ENCODE data around the gene ALG9. TPM values are rescaled to one million over a fixed set of nuclear protein-coding genes. Genes with fewer than 3 reads are reported as not detected.

The ALG9 gene
- total RNA-seq, 2 donors from 2014 or later = 22.2 to 32.4 TPM

GRCh38 chr11:111833524-111833923 lies 37.9 kb downstream of the ALG9 start:
- TF ChIP-seq CTCF (IDR thresholded peaks at IDR 0.05) = peak in 1 of 2 donors; percentile 52
- Histone ChIP-seq H3K36me3 (peaks cover 15% of the 10 kb centered on the region), H3K27ac (no peak overlapping the region), H3K27me3 (no peaks in the 10 kb centered on the region), H3K9me3 (no peaks in the 10 kb centered on the region), H3K4me1 (no peaks in the 10 kb centered on the region), H3K4me3 (no peak overlapping the region)
- DNase-seq (ENCODE audit: low spot score) = no peak

GRCh38 chr11:111829185-111829968 lies 42.0 kb downstream of the ALG9 start:
- Histone ChIP-seq H3K36me3 (peaks cover 6% of the 10 kb centered on the region), H3K27me3 (no peaks in the 10 kb centered on the region), H3K27ac (no peak overlapping the region), H3K9me3 (no peaks in the 10 kb centered on the region), H3K4me1 (no peaks in the 10 kb centered on the region), H3K4me3 (no peak overlapping the region)
- no peak for DNase-seq (ENCODE audit: low spot score)
- no peak for TF ChIP-seq CTCF (IDR thresholded peaks at IDR 0.05)

GRCh38 chr11:111826322-111826950 lies 44.9 kb downstream of the ALG9 start:
- Histone ChIP-seq H3K4me3 (no peak overlapping the region), H3K9me3 (no peaks in the 10 kb centered on the region), H3K4me1 (peaks cover 0 to 2% of the 10 kb centered on the region in 2 donors), H3K27me3 (no peaks in the 10 kb centered on the region), H3K27ac (no peak overlapping the region), H3K36me3 (peaks cover 6% of the 10 kb centered on the region)
- DNase-seq (ENCODE audit: low spot score) = no peak
- TF ChIP-seq CTCF (IDR thresholded peaks at IDR 0.05) = no peak

GRCh38 chr11:111823629-111824028 lies 47.8 kb downstream of the ALG9 start:
- Histone ChIP-seq H3K36me3 (no peaks in the 10 kb centered on the region), H3K9me3 (no peaks in the 10 kb centered on the region), H3K4me1 (peaks cover 0 to 28% of the 10 kb centered on the region in 2 donors), H3K27me3 (no peaks in the 10 kb centered on the region), H3K27ac (no peak overlapping the region), H3K4me3 (no peak overlapping the region)
- no peak for TF ChIP-seq CTCF (IDR thresholded peaks at IDR 0.05)
- DNase-seq (ENCODE audit: low spot score) = no peak

GRCh38 chr11:111823131-111823530 lies 48.2 kb downstream of the ALG9 start:
- no peak overlapping the region for H3K27ac ChIP-seq
- H3K36me3 ChIP-seq = no peaks in the 10 kb centered on the region
- DNase-seq (ENCODE audit: low spot score) = no peak
- no peak overlapping the region for H3K4me3 ChIP-seq
- H3K4me1 ChIP-seq = peaks cover 0 to 33% of the 10 kb centered on the region in 2 donors
- no peaks in the 10 kb centered on the region for H3K9me3 ChIP-seq
- no peak for TF ChIP-seq CTCF (IDR thresholded peaks at IDR 0.05)
- H3K27me3 ChIP-seq = no peaks in the 10 kb centered on the region
